K562 (cell line): ENCODE measurements around the gene LTA. TPM values are rescaled to one million over a fixed set of nuclear protein-coding genes. Genes with fewer than 3 reads are reported as not detected.

ENCODE experiments used
- ARID1B ChIP-seq: fragments of 450-650 bp; IDR thresholded peaks from 2 replicates; pipeline ENCODE4 v1.6.1; 2016; ENCODE audit warnings: antibody characterized with exemption, mild to moderate bottlenecking, inconsistent platforms
- KAT7 ChIP-seq: sonication (generic); formaldehyde crosslinking; IDR thresholded peaks from 2 replicates; pipeline ENCODE4 v1.8.0; 2022; ENCODE audit warnings: missing genetic modification reagents, mild to moderate bottlenecking, borderline replicate concordance
- MGA ChIP-seq: fragments of 450-650 bp; IDR thresholded peaks from 2 replicates; pipeline ENCODE4 v1.6.1; 2016; ENCODE audit warnings: mild to moderate bottlenecking, moderate library complexity
- NRF1 ChIP-seq, 2 experiments: fragments of 450-650 bp; IDR thresholded peaks in 1 of 2; conservative IDR thresholded peaks in 1 of 2; 2 replicates each; pipeline ENCODE4 v1.6.1; 2014; ENCODE audit warnings: mild to moderate bottlenecking in 2 of 2
- ZNF518B ChIP-seq: fragments of 250-450 bp; sonication (Bioruptor Pico); IDR thresholded peaks from 2 replicates; pipeline ENCODE4 v1.5.0; 2021; ENCODE audit warnings: mild to moderate bottlenecking, moderate library complexity
- ZNF644 ChIP-seq: fragments of 200-800 bp; sonication (Bioruptor generic); IDR thresholded peaks from 2 replicates; pipeline ENCODE4 v1.6.1; 2016; ENCODE audit warnings: low read depth, missing genetic modification characterization, missing compliant biosample characterization
- ZNF740 ChIP-seq, 3 experiments: fragments of 200-800 bp in 1 of 3; sonication (Bioruptor generic) in 1 of 3; sonication (generic) in 1 of 3; formaldehyde crosslinking in 1 of 3; IDR thresholded peaks; 2 replicates each; pipeline versions ENCODE4 v1.6.1 to v1.8.0; 2016 to 2022; ENCODE audit warnings: mild to moderate bottlenecking in 2 of 3, missing compliant biosample characterization in 2 of 3, missing genetic modification characterization in 2 of 3, missing genetic modification reagents in 1 of 3
- polyA plus RNA-seq, 8 experiments: library from polyadenylated mRNA; depleted of rRNA in 4 of 8; stranded (reverse) in 5 of 8; unstranded in 3 of 8; fragments of >200 nt; fragmentation: Nextera tagmentation in 2 of 8; fragmentation: Illumina TruSeq in 1 of 8; extraction: Ambion mirVana in 2 of 8; extraction: Trizol in 1 of 8; gene quantifications; 2 replicates each; pipeline versions ENCODE4 v1.2.1 to v1.2.3, GENCODE V29; 2011 to 2014; ENCODE audit warnings: inconsistent platforms in 1 of 8, missing spikeins in 1 of 8
- total RNA-seq, 7 experiments: library from RNA; depleted of rRNA in 6 of 7; stranded (reverse); fragments of >200 nt in 6 of 7; fragmentation: Illumina TruSeq in 2 of 7; extraction: Trizol in 2 of 7; gene quantifications; 2 replicates each; pipeline versions ENCODE4 v1.2.1 to v1.2.3, GENCODE V29; 2011 to 2021; ENCODE audit warnings: low replicate concordance in 1 of 7

LTA gene
- total and polyA plus RNA-seq, 9 of the 15 experiments (the other 6 are each of a cell fraction or from before 2014, with no cell fraction given): 0.80 TPM; not detected in 8

GRCh38 chr6:31525932-31526591 is 46.0 kb upstream of the LTA start (continued):
- TF ChIP-seq MGA (peak; percentile 63), KAT7 (CRISPR knock-in tag) (peak; percentile 59; the same call in 1 of the 2 replicates), ZNF518B (CRISPR knock-in tag) (no peak), ZNF644 (no peak), ZNF740 (CRISPR knock-in tag; IDR thresholded peaks at IDR 0.05) (0 out of 2 replicates have a peak, but pooled peaks have one; percentile 19), ZNF740 (tag; IDR thresholded peaks at IDR 0.05) (no peak), NRF1 (conservative IDR thresholded peaks at IDR 0.05 in 1 of 2, IDR thresholded peaks at IDR 0.05 in 1 of 2) (no peak), ARID1B (peak; percentile 40; the same call in 1 of the 2 replicates)
